K562 (cell line): ENCODE results near the gene AP1B1. TPM values are rescaled to one million over a fixed set of nuclear protein-coding genes. Genes with fewer than 3 reads are reported as not detected.

ENCODE experiments used
- ATAC-seq: fragments of 200-7000 bp; cut with Tn5 transposase; 3 replicates; pipeline ENCODE4 v1.9.1; 2020; ENCODE audit warnings: moderate library complexity
- BruUV-seq: library from RNA; stranded (reverse); fragments of 400-500 nt; replicated peaks from 2 replicates; lab custom pipeline; 2021; lab: Mats Ljungman, UMichigan
- CTCF ChIA-PET: fragments of 300-600 bp; formaldehyde crosslinking; extraction: SDS; loops from one replicate; lab custom pipeline; 2021; ENCODE audit warnings: low intra/inter-chr PET ratio; lab: Yijun Ruan, JAX
- POLR2A ChIA-PET: fragments of 300-600, 350-650 bp; sonication (Branson Sonifier 250); formaldehyde crosslinking; extraction: SDS; loops from one replicate; lab custom pipeline; 2021; ENCODE audit warnings: antibody characterized with exemption, inconsistent platforms; lab: Yijun Ruan, JAX
- DNase-seq, 4 experiments: peaks; one replicate each; pipeline versions ENCODE4 v3.0.0 to v3.0.0-alpha.2; 2011 to 2018; ENCODE audit warnings: low spot score in 3 of 4, mixed read lengths in 3 of 4; ENCODE audit errors: extremely low read depth in 1 of 4
- FAIRE-seq: peaks from 2 replicates; lab custom pipeline; 2011; peaks lifted over from hg19 to GRCh38; lab: Jason Lieb, UNC
- H2AFZ ChIP-seq: 2 replicates; pipeline ENCODE4 v1.6.0; 2011; ENCODE audit warnings: low read depth, low read length, control low read depth, inconsistent platforms
- H3K27ac ChIP-seq: fragments of 200-600 bp; 3 replicates; pipeline ENCODE4 v1.8.0; 2011; ENCODE audit warnings: low read depth, mild to moderate bottlenecking, control low read depth, inconsistent platforms, low read length, moderate library complexity, mixed read lengths; ENCODE audit errors: extremely low read depth
- H3K27me3 ChIP-seq, 2 experiments: fragments of 300-600 bp in 1 of 2; 2 replicates in 1 of 2; 3 replicates in 1 of 2; pipeline versions ENCODE4 v1.6.0 to v1.8.0; 2011; ENCODE audit warnings: inconsistent platforms in 2 of 2, low read length in 2 of 2, mild to moderate bottlenecking in 1 of 2, mixed read lengths in 1 of 2, moderate library complexity in 1 of 2; ENCODE audit not compliant: control insufficient read depth in 2 of 2, insufficient read depth in 2 of 2
- H3K36me3 ChIP-seq: fragments of 300-600 bp; 3 replicates; pipeline ENCODE4 v1.8.0; 2011; ENCODE audit warnings: mild to moderate bottlenecking, low read length, inconsistent platforms; ENCODE audit not compliant: control insufficient read depth, insufficient read depth
- H3K4me1 ChIP-seq, 2 experiments: fragments of 200-600 bp in 1 of 2; replicated peaks in 1 of 2; 2 replicates in 1 of 2; 3 replicates in 1 of 2; pipeline versions ENCODE4 v1.5.1 to v1.8.0; 2011; ENCODE audit warnings: inconsistent platforms in 2 of 2, low read length in 2 of 2, mild to moderate bottlenecking in 1 of 2, mixed read lengths in 1 of 2, moderate library complexity in 1 of 2; ENCODE audit not compliant: control insufficient read depth in 2 of 2, insufficient read depth in 2 of 2
- H3K4me2 ChIP-seq: 2 replicates; pipeline ENCODE4 v1.6.1; 2011; ENCODE audit warnings: low read length, control low read depth, inconsistent platforms, mixed read lengths; ENCODE audit not compliant: insufficient read depth
- H3K4me3 ChIP-seq: fragments of 200-600 bp; sonication (generic), shearing (Covaris generic); 2 replicates; pipeline ENCODE4 v1.5.1; 2016; ENCODE audit warnings: control low read depth, inconsistent platforms
- H3K79me2 ChIP-seq: fragments of 200-600 bp; 3 replicates; pipeline ENCODE4 v1.8.0; 2011; ENCODE audit warnings: low read length, inconsistent platforms; ENCODE audit not compliant: control insufficient read depth, insufficient read depth
- H3K9ac ChIP-seq, 2 experiments: 2 replicates each; pipeline versions ENCODE4 v1.6.0 to v1.6.1; 2011; ENCODE audit warnings: low read depth in 2 of 2, low read length in 2 of 2, control low read depth in 1 of 2, inconsistent platforms in 1 of 2, mild to moderate bottlenecking in 1 of 2, mixed read lengths in 1 of 2; ENCODE audit not compliant: insufficient read depth in 1 of 2
- H3K9me1 ChIP-seq: one replicate; pipeline ENCODE4 v1.6.0; 2011; ENCODE audit warnings: inconsistent platforms, mild to moderate bottlenecking, low read length, moderate library complexity; ENCODE audit not compliant: control insufficient read depth, insufficient read depth
- H3K9me3 ChIP-seq: replicated peaks from 2 replicates; pipeline ENCODE4 v1.5.1; 2011; ENCODE audit warnings: low read depth, low read length, inconsistent platforms; ENCODE audit not compliant: control insufficient read depth, insufficient read depth
- H4K20me1 ChIP-seq: replicated peaks from 2 replicates; pipeline ENCODE4 v1.6.1; 2011; ENCODE audit warnings: low read length, inconsistent platforms, mixed read lengths; ENCODE audit not compliant: control insufficient read depth, insufficient read depth
- CGGBP1 ChIP-seq: fragments of 250-450 bp; sonication (Bioruptor Pico); IDR thresholded peaks from 2 replicates; pipeline ENCODE4 v1.9.0; 2021; ENCODE audit warnings: mild to moderate bottlenecking
- CTCF ChIP-seq, 3 experiments: IDR thresholded peaks in 2 of 3; conservative IDR thresholded peaks in 1 of 3; 2 replicates each; pipeline ENCODE4 v1.5.1; 2011 to 2012; ENCODE audit warnings: low read length in 3 of 3, mild to moderate bottlenecking in 3 of 3, control low read depth in 2 of 3, improper control_type of control experiment in 1 of 3, inconsistent platforms in 1 of 3, low read depth in 1 of 3, mixed read lengths in 1 of 3, moderate library complexity in 1 of 3; ENCODE audit not compliant: insufficient read depth in 2 of 3
- E4F1 ChIP-seq: fragments of 250-450 bp; sonication (Bioruptor Pico); IDR thresholded peaks from 2 replicates; pipeline ENCODE4 v1.5.0; 2021; ENCODE audit warnings: mild to moderate bottlenecking, borderline replicate concordance
- FOXJ2 ChIP-seq: fragments of 200-800 bp; sonication (Bioruptor generic); IDR thresholded peaks from 2 replicates; pipeline ENCODE4 v1.6.1; 2016; ENCODE audit warnings: missing genetic modification characterization, missing compliant biosample characterization
- FOXK2 ChIP-seq, 2 experiments: fragments of 450-650 bp; IDR thresholded peaks in 1 of 2; conservative IDR thresholded peaks in 1 of 2; 2 replicates each; pipeline ENCODE4 v1.6.1; 2016; ENCODE audit warnings: low read depth in 2 of 2, mild to moderate bottlenecking in 1 of 2
- HNRNPH1 ChIP-seq: fragments of 200-400 bp; formaldehyde crosslinking; optimal IDR thresholded peaks from 2 replicates; pipeline ENCODE3; 2017; ENCODE audit warnings: low read depth, mild to moderate bottlenecking, low read length, moderate library complexity
- NFE2L1 ChIP-seq: fragments of 450-650 bp; IDR thresholded peaks from 2 replicates; pipeline ENCODE4 v1.6.1; 2016; ENCODE audit warnings: missing genetic modification characterization, low read depth, mild to moderate bottlenecking, missing compliant biosample characterization, moderate library complexity, borderline replicate concordance
- PHF20 ChIP-seq: fragments of 450-650 bp; IDR thresholded peaks from 2 replicates; pipeline ENCODE4 v1.6.1; 2018; ENCODE audit not compliant: partially characterized antibody
- SMARCA5 ChIP-seq: fragments of 450-650 bp; IDR thresholded peaks from 2 replicates; pipeline ENCODE4 v1.6.1; 2016
- SMARCC2 ChIP-seq: fragments of 450-650 bp; IDR thresholded peaks from 2 replicates; pipeline ENCODE4 v1.6.1; 2017; ENCODE audit warnings: antibody characterized with exemption, moderate library complexity, mild to moderate bottlenecking, low read depth
- SRSF1 ChIP-seq: fragments of 200-400 bp; formaldehyde crosslinking; IDR thresholded peaks from 2 replicates; pipeline ENCODE4 v1.6.1; 2017; ENCODE audit warnings: mild to moderate bottlenecking, low read depth, low read length, moderate library complexity
- TFAP4 ChIP-seq: sonication (generic); formaldehyde crosslinking; IDR thresholded peaks from 2 replicates; pipeline ENCODE4 v1.8.0; 2022; ENCODE audit warnings: missing genetic modification reagents, mild to moderate bottlenecking, moderate library complexity, borderline replicate concordance
- WGBS: fragments of 100-300 bp; shearing (Covaris generic); methylation state at CpG from one replicate; pipeline ENCODE4 v1.1.6; 2016; ENCODE audit warnings: low coverage, mixed read lengths; ENCODE audit not compliant: insufficient coverage; ENCODE audit errors: missing lambda C conversion rate; 5-methylcytosine and 5-hydroxymethylcytosine counted together
- in situ Hi-C: fragments of 300-500 bp; cut with MboI; formaldehyde crosslinking; loops from 4 replicates; pipeline ENCODE4 v1.15.0; 2018; ENCODE audit warnings: inconsistent platforms, mixed read lengths
- intact Hi-C: fragments of 100-400 bp; cut with micrococcal nuclease; formaldehyde crosslinking; loops from 2 replicates; pipeline ENCODE4 v1.14.2; 2022
- polyA plus RNA-seq, 8 experiments: library from polyadenylated mRNA; depleted of rRNA in 4 of 8; stranded (reverse) in 5 of 8; unstranded in 3 of 8; fragments of >200 nt; fragmentation: Nextera tagmentation in 2 of 8; fragmentation: Illumina TruSeq in 1 of 8; extraction: Ambion mirVana in 2 of 8; extraction: Trizol in 1 of 8; gene quantifications; 2 replicates each; pipeline versions ENCODE4 v1.2.1 to v1.2.3, GENCODE V29; 2011 to 2014; ENCODE audit warnings: inconsistent platforms in 1 of 8, missing spikeins in 1 of 8
- total RNA-seq, 7 experiments: library from RNA; depleted of rRNA in 6 of 7; stranded (reverse); fragments of >200 nt in 6 of 7; fragmentation: Illumina TruSeq in 2 of 7; extraction: Trizol in 2 of 7; gene quantifications; 2 replicates each; pipeline versions ENCODE4 v1.2.1 to v1.2.3, GENCODE V29; 2011 to 2021; ENCODE audit warnings: low replicate concordance in 1 of 7

Gene AP1B1
- total and polyA plus RNA-seq, 9 of the 15 experiments (the other 6 are each of a cell fraction or from before 2014, with no cell fraction given): 1.2 to 60.9 (median 30.1) TPM

- ChIA-PET POLR2A (no interaction called here), CTCF (no interaction called here)
- no peak for DNase-seq
- Histone ChIP-seq H2AFZ (no peak overlapping the region), H3K27ac (no peak overlapping the region), H3K9me1 (no peaks in the 10 kb centered on the region), H3K9me3 (no peaks in the 10 kb centered on the region), H3K27me3 (no peaks in the 10 kb centered on the region), H3K9ac (no peak overlapping the region), H3K79me2 (peaks cover 43% of the 10 kb centered on the region), H3K4me1 (peaks cover 7 to 8% of the 10 kb centered on the region in 2 experiments; a peak in 4 of 5 replicates), H4K20me1 (no peaks in the 10 kb centered on the region), H3K4me3 (no peak overlapping the region), H3K36me3 (peaks cover 27% of the 10 kb centered on the region), H3K4me2 (no peak overlapping the region)
- intact Hi-C loops (no loop called here), in situ Hi-C loops (no loop called here)
- ATAC-seq: no peak
- no TSS peak for BruUV-seq
- 87% methylated on average over 7 of the region's 7 CpGs for WGBS
- no peak for FAIRE-seq
- TF ChIP-seq SMARCC2 (no peak), SMARCA5 (no peak), SRSF1 (no peak), E4F1 (CRISPR knock-in tag) (no peak), TFAP4 (no peak), PHF20 (no peak), CTCF (IDR thresholded peaks at IDR 0.05 in 2 of 3, conservative IDR thresholded peaks at IDR 0.05 in 1 of 3; ENCODE audit: insufficient read depth in 2 of 3, low read depth in 1 of 3, low read length in 3 of 3) (no peak), FOXK2 (conservative IDR thresholded peaks at IDR 0.05 in 1 of 2, IDR thresholded peaks at IDR 0.05 in 1 of 2; ENCODE audit: low read depth in 2 of 2) (no peak), CGGBP1 (CRISPR knock-in tag) (no peak), NFE2L1 (no peak), HNRNPH1 (no peak), FOXJ2 (tag) (no peak)
Measured at GRCh38 chr22:29377979-29378378, 10.4 kb downstream of the AP1B1 start.
